Measurements from ENCODE around the gene FAM222A.

GRCh38 chr12:109764776-109765445 is 51.3 kb downstream of the FAM222A start:
- TF ChIP-seq CTCF (IDR thresholded peaks at IDR 0.05), result no peak
- TF ChIP-seq EZH2phosphoT487 (IDR thresholded peaks at IDR 0.05), result no peak
